Measurements from ENCODE around the gene PLD6. TPM values are rescaled to one million over a fixed set of nuclear protein-coding genes. Genes with fewer than 3 reads are reported as not detected.
"Not testable (repeated sequence)": the region's sequence is repeated elsewhere in the genome, so short reads cannot be mapped to it uniquely, and the experiment has no call there.

Gene PLD6
- total RNA-seq, 1 donor: 5.1 TPM

DNA sequence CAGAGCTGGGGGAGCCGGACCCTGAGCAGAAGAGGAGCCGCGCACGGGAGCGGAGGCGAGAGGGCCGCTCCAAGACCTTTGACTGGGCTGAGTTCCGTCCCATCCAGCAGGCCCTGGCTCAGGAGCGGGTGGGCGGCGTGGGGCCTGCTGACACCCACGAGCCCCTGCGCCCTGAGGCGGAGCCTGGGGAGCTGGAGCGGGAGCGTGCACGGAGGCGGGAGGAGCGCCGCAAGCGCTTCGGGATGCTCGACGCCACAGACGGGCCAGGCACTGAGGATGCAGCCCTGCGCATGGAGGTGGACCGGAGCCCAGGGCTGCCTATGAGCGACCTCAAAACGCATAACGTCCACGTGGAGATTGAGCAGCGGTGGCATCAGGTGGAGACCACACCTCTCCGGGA, 47.6 kb downstream of the PLD6 start:
- DNase-seq (ENCODE audit: low read depth in 2 of 3, low spot score in 2 of 3): not testable (repeated sequence)

DNA sequence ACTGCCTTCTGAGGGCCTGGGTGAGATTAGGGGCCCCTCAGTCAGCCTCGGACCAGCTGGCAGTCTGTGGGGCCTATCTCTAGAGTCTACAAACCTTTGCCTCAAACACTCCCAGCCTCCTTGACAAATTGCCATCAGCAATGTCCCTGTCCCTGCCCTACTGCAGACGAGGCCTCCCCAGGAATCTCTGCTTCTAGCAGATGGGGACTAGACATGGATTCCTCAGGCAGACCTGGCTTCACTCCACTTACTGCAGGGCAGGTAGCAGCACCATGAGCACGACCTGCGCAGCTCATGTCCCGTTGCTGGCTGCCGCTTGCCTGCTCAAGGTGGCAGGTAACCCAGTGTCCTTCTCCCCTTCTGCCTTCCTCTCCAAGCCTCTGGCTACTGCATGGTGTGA, 49.1 kb downstream of the PLD6 start:
- DNase-seq (ENCODE audit: low read depth in 2 of 3, low spot score in 2 of 3): no peak

DNA sequence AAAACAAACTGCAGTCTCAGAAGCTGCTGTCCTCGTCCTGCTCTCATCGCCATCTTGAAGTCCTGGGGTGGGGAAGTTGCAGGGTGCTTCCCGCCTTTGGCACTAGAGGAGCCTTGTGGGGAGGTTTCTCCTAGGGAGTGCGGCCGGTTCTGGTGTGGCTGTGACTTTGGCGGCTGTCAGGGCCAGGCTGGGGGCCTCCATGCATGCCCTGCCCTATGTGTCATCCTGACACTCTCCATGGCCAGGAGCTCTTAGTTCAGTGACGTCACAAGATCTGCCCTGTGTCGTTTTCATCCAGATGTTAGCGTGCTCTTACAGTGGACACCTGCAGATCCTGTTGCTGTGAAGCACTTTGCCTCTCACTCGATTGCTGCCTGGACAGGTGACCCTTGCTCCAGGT, 49.6 kb downstream of the PLD6 start:
- DNase-seq (ENCODE audit: low read depth in 2 of 3, low spot score in 2 of 3): no peak

DNA sequence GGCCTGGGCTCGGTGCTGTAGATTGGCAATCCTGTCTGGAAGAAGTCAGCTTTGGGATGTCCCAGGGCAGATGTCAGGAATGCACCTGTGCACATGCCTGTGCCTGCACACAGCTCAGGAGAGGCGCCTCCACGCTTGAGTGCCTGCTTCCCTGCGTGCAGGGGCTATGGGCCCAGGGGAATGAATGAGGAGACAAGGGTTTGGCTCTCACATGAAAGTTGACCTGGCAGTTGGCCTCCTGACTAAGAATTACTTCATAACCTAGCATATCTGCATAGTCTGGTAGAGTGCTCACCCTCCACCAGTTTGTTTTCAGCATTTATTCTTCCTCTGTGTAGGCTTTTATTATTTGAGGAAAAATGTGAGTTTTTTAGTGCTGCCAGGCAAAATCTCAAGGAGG, 50.0 kb downstream of the PLD6 start:
- no peak for DNase-seq (ENCODE audit: low read depth in 2 of 3, low spot score in 2 of 3)

DNA sequence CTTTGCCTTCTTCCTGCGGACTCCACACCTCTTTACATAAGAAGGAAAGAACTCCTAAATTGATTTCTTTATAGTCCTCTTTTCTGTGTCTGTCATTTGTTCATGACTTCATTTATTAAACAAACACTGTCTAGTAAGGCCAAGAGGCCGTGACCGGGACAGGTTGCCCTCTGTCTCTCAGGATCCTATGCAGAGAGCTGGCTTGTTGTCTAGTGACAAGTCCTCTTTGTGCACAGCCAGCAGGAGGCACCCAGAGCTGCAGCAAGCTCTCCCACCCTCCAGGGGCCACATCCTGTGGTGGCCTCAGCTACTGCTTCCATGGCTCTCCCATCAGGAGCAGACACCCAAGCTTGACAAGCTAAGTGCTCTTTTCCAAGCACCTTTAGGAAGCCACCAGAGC, 50.6 kb downstream of the PLD6 start:
- DNase-seq (ENCODE audit: low read depth in 2 of 3, low spot score in 2 of 3): no peak

DNA sequence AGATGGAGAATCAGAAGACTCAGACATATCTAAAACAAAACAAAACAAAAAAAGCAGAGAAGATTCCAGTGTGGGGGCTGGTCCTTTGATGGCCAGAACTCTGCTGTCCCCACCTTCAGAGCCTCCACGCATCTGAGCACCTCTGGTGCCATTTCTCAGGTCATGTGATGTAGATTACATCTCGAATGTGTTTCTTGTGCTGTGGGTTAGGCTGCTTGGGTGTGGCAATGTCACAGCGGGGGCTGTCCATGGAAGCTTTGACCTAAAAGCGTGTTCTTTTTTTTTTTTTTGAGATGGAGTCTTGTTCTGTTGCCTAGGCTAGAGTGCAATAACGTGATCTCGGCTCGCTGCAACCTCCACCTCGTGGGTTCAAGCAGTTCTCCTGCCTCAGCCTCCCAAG, 51.2 kb downstream of the PLD6 start:
- no peak for DNase-seq (ENCODE audit: low read depth in 2 of 3, low spot score in 2 of 3)

DNA sequence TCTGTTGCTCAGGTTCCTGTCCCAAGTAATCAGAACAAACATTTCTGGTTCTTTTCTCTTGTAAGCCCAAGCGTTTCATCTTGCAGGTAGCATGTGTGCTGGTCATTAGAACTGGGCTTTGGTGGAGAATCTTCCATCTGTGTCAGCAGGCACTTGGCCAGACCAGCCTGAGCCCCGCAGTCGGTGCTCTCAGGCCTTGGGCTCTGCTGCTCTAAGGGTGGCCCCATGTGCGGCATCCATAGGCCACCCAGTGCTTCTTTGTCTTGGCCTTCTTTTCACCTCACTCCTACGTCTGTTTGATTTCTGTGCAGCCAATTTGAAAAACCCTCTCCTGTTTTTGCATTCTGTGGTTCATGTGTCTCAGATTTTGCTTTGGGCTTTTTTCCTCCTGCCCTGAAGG, 51.6 kb downstream of the PLD6 start:
- no peak for DNase-seq (ENCODE audit: low read depth in 2 of 3, low spot score in 2 of 3)

DNA sequence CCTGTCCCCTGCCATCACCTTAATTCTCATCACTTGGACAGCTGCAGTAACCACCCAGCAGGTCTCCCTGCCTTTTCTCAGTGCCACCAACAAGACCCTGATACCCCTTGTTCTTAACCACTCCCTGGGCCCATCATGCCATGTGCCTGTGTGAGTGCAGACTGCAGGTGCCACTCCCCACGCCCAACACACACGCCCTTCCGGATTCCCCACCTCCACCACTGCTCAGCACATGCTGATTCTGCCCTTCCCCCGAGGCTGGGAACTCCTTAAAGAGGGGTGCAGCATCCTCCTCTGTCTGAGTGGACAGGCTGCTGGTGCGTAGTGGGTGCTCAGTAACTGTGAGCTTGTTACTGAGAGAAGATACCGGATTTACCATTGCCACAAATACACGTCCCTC, 52.4 kb downstream of the PLD6 start:
- no peak for DNase-seq (ENCODE audit: low read depth in 2 of 3, low spot score in 2 of 3)

DNA sequence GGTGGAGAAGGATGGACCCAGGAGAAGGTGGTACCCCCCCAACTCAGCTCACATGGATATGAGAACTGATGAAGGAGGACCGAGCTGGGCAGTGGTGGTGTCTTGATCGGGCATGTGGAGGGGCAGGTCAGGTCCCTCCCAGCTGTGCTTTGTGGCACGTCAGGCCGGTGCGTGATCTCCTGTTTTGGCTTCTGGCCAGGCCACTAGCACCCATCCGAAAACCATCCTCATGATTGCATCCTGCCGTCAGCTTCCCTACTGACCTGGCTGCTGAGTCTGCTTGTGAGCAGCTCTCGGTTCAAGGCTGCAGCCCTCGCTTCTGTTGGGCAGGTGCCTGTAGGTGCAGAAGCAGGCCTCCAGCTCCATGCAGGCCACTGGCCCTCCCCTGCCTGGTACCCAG, 53.1 kb downstream of the PLD6 start:
- DNase-seq (ENCODE audit: low read depth in 2 of 3, low spot score in 2 of 3): no peak

DNA sequence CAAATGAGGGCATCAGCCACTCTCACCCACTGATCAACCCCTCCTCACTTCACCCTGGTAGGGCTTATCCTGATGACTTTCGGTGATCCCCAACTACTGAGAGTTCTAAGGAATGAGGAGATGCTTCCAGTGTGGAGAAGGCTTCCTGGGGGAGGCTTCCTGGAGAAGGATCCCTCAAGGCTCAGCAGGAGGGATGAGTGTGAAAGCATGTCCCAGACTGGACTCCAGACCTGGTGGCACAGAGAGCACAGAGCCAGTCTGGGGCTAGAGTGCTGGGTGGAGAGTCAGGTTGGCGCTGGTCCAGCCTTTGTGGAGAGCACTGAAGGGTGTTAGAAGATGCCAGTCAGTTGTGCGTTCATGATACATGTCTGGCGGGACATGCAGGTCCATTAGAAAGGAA, 53.7 kb downstream of the PLD6 start:
- DNase-seq (ENCODE audit: low read depth in 2 of 3, low spot score in 2 of 3): peak in 1 of 3 donors; percentile 16

DNA sequence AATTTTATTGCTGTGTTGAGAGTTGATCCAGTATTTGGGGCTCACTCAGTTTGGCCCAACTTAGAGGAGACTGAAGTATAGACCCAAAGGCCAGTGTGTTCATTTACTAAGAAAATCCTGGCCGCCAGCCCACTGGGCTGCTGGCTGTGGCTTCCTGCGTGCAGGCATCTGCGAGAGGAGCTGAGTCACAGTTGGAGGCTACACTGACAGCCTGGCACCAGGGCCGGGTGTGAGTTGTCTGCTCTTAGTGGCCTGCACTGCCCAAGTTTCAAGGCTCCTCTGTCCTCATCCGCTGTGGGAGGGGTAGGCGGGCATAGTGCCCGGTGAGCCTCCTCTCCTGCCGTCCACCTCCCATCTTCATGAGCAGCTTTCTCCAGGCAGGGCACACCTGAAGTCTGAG, 54.2 kb downstream of the PLD6 start:
- peak in 2 of 3 donors; percentile 81 to 87 for DNase-seq (ENCODE audit: low read depth in 2 of 3, low spot score in 2 of 3)

DNA sequence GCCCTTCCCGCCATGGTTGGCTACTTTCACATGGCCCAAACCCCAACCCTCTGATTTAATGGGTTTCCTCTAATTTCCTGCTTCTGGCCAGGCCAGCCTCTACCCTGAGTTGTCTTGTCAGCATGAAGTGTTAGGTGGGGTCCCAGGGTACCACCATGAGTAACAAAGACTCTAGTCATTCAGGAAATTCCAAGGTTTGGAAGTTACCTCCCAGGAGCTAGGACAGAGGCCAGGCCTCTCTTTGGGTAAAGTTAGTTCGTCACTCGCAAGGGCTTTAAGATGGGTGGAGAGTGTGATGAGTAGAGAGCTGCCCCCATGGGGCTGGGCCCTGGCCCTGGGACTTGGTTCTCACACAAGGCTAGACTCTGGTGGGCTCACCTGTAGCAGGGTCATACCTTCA, 54.6 kb downstream of the PLD6 start:
- DNase-seq (ENCODE audit: low read depth in 2 of 3, low spot score in 2 of 3): no peak

DNA sequence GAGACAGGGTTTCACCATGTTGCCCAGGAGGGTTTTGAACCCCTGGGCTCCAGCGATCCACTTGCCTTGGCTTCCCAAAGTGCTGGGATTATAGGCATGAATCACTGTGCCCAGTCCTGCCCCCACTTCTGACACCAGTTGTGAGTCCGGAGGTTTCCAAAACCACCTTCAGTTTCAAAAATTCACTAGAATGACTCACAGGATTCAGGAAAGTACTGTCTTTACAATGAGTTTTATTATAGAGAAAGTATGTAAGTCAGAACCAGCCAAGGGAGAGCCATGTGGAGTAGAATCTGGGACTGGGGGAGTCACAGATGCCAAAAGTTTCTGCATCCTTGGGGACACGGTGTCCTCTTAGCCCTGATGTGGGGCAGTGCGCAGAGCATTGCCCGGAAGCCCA, 55.1 kb downstream of the PLD6 start:
- DNase-seq (ENCODE audit: low read depth in 2 of 3, low spot score in 2 of 3): no peak

Small RNA genes within 50 kb of the gene (small RNA-seq; reads per million reads assigned to genes)
- not detected for gene RNU6-767P

Other genes with a start within 250 kb of the PLD6 start
- gene TNFRSF13B, start 234.2 kb downstream of the PLD6 start, total RNA-seq: 0.27 TPM
- gene MPRIP, start 163.9 kb downstream of the PLD6 start, total RNA-seq: 127 TPM
- 33.9 TPM for gene FLCN, start 30.8 kb upstream of the PLD6 start, total RNA-seq
- gene COPS3, start 74.9 kb upstream of the PLD6 start, total RNA-seq: 103 TPM
- gene NT5M, start 97.0 kb upstream of the PLD6 start, total RNA-seq: 32.0 TPM

Data from hematopoietic multipotent progenitor cell (in vitro differentiated cells).